Cardiac muscle cell (in vitro differentiated cells and primary cell): ENCODE data around the gene HYDIN. TPM values are rescaled to one million over a fixed set of nuclear protein-coding genes. Genes with fewer than 3 reads are reported as not detected.

ENCODE experiments used
- DNase-seq, 2 donors: peaks; one replicate each; pipeline versions ENCODE4 v3.0.0 to v3.0.0-alpha.2; 2010 to 2017; ENCODE audit warnings: low read depth in 1 of 2, low spot score in 1 of 2
- H3K27ac ChIP-seq: fragments of 200-600 bp; sonication (generic); 2 replicates; pipeline ENCODE4 v1.5.1; 2016
- H3K27me3 ChIP-seq: fragments of 200-600 bp; sonication (generic); 2 replicates; pipeline ENCODE4 v1.6.0; 2016; ENCODE audit warnings: control low read depth
- H3K36me3 ChIP-seq: fragments of 200-600 bp; sonication (generic); 2 replicates; pipeline ENCODE4 v1.5.1; 2016; ENCODE audit warnings: control low read depth
- H3K4me1 ChIP-seq: fragments of 200-600 bp; sonication (generic); 2 replicates; pipeline ENCODE4 v1.8.1; 2017; ENCODE audit warnings: low read depth, mild to moderate bottlenecking, mixed run types
- H3K4me3 ChIP-seq: fragments of 200-600 bp; sonication (generic); 2 replicates; pipeline ENCODE4 v1.5.1; 2016; ENCODE audit warnings: mild to moderate bottlenecking
- H3K9me3 ChIP-seq: fragments of 200-600 bp; sonication (generic); 2 replicates; pipeline ENCODE4 v1.5.1; 2017; ENCODE audit warnings: low read depth, mild to moderate bottlenecking, control low read depth
- polyA plus RNA-seq: library from polyadenylated mRNA; unstranded; fragments of >200 nt; fragmentation: Nextera tagmentation; extraction: Ambion mirVana; gene quantifications from 2 replicates; pipeline ENCODE4 v1.2.1, GENCODE V29; 2016
- total RNA-seq: library from RNA; depleted of rRNA; stranded (reverse); fragments of >200 nt; gene quantifications from 2 replicates; pipeline ENCODE4 v1.2.3, GENCODE V29; 2016
- TF ChIP-seq, protein P1 (sequence below): IDR thresholded peaks from 2 replicates; pipeline ENCODE4 v1.5.1; 2012; ENCODE audit warnings: low read depth, mild to moderate bottlenecking, low read length

The HYDIN gene
- total and polyA plus RNA-seq, 2 experiments from 2014 or later = 1.8 to 2.0 TPM

DNA sequence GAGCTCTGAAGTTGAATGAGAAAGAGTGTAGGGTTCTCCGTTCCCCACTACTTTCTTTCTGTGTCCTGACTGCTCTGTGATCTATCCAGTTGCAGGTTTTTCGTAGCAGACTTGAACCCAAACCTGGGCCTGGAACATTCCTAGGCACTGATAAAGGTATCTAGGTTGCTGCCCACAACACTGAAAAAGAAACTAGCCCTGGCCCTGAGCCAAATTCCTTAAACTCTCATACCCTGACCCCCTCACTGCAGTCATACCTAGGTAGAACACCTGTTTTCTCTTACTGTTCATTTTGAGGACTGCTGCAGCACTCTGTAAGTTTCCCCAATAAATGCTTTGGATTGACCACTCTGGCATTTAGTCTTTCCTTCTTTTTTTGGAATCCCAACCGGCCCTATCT lies 5.4 kb downstream of the HYDIN start:
- H3K4me3 ChIP-seq = no peak overlapping the region
- no peaks in the 10 kb centered on the region for H3K27me3 ChIP-seq
- no peak for DNase-seq
- TF ChIP-seq, protein P1, sequence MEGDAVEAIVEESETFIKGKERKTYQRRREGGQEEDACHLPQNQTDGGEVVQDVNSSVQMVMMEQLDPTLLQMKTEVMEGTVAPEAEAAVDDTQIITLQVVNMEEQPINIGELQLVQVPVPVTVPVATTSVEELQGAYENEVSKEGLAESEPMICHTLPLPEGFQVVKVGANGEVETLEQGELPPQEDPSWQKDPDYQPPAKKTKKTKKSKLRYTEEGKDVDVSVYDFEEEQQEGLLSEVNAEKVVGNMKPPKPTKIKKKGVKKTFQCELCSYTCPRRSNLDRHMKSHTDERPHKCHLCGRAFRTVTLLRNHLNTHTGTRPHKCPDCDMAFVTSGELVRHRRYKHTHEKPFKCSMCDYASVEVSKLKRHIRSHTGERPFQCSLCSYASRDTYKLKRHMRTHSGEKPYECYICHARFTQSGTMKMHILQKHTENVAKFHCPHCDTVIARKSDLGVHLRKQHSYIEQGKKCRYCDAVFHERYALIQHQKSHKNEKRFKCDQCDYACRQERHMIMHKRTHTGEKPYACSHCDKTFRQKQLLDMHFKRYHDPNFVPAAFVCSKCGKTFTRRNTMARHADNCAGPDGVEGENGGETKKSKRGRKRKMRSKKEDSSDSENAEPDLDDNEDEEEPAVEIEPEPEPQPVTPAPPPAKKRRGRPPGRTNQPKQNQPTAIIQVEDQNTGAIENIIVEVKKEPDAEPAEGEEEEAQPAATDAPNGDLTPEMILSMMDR = no peak
- no peaks in the 10 kb centered on the region for H3K4me1 ChIP-seq
- H3K36me3 ChIP-seq = no peaks in the 10 kb centered on the region
- no peak overlapping the region for H3K27ac ChIP-seq
- H3K9me3 ChIP-seq = peaks cover 4% of the 10 kb centered on the region

DNA sequence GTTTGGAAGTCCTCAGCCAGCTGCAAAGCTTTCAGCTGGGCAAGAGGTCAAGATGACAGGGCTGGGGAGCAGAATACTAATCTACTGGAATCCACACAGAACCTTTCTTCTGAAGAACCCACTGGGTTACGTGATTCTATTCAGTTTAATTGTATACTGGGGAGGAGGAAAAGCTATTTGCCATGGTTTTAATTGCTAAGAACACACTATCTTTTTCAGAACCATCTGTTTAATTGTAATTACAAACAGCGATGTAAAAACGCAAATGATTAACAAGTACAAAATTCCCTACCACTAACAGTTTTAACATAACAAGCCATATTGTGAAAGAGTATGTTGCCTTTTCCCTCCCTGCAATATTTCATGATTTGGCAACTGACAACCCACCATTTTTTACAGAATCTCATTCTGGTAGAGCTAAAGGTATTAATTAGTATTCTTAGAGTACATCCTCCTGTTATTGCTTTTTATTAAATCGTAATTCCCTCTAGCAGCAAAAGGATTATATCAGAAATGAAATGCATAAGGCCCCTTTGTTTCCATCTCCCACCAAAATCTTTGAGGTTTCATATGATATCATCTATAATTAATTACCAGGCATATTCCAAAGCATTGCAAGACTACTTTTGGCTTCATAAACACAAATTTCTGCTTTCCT lies 12.1 kb downstream of the HYDIN start:
- DNase-seq = no peak
- H3K4me3 ChIP-seq = no peak overlapping the region
- H3K36me3 ChIP-seq = no peaks in the 10 kb centered on the region
- peaks cover 15% of the 10 kb centered on the region for H3K4me1 ChIP-seq
- TF ChIP-seq, protein P1 = no peak
- H3K27me3 ChIP-seq = no peaks in the 10 kb centered on the region
- no peaks in the 10 kb centered on the region for H3K9me3 ChIP-seq
- no peak overlapping the region for H3K27ac ChIP-seq

DNA sequence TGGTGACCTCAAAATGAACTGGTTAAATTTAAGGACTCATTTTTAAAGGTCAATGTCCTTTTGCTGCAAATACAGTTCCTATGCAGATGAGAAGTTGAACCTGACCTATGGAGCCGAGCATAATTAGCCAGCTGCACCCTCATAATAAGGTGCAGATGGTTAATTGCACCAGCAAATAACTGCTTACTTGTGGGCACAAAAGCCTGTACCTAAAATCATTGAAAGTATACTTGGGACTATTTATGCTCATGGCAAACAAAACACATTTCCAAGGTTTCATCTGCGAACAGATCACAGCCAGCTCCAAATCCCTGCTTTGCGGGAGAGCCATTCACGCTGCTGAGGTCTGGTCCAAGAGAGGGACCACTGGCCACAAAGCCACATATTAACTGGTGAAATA lies 13.0 kb downstream of the HYDIN start:
- Histone ChIP-seq H3K27ac (no peak overlapping the region), H3K9me3 (no peaks in the 10 kb centered on the region), H3K36me3 (no peaks in the 10 kb centered on the region), H3K27me3 (no peaks in the 10 kb centered on the region), H3K4me3 (no peak overlapping the region), H3K4me1 (peaks cover 15% of the 10 kb centered on the region)
- TF ChIP-seq, protein P1 = no peak
- DNase-seq = no peak

DNA sequence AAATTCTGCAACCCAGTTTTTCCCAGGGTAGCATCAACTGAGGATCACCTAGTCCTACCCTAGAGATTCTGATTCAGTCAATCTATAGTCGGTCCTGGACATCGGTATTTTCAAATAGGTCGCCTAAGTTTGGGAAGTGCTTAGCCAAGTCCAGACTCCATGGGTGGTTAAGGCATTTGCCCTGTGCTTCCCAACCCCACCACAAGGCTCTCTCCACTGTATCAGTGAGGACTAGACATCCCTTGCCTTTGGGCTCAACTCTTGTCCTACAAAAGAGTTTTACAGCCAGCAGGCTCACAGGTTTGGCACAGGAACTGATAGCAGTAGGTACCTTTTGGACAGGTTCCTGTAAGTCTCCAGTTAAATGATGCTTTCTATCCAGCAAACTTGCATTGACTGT lies 13.8 kb downstream of the HYDIN start:
- Histone ChIP-seq H3K36me3 (no peaks in the 10 kb centered on the region), H3K4me3 (no peak overlapping the region), H3K27me3 (no peaks in the 10 kb centered on the region), H3K4me1 (peaks cover 15% of the 10 kb centered on the region), H3K9me3 (no peaks in the 10 kb centered on the region), H3K27ac (no peak overlapping the region)
- TF ChIP-seq, protein P1 = no peak
- DNase-seq = no peak

DNA sequence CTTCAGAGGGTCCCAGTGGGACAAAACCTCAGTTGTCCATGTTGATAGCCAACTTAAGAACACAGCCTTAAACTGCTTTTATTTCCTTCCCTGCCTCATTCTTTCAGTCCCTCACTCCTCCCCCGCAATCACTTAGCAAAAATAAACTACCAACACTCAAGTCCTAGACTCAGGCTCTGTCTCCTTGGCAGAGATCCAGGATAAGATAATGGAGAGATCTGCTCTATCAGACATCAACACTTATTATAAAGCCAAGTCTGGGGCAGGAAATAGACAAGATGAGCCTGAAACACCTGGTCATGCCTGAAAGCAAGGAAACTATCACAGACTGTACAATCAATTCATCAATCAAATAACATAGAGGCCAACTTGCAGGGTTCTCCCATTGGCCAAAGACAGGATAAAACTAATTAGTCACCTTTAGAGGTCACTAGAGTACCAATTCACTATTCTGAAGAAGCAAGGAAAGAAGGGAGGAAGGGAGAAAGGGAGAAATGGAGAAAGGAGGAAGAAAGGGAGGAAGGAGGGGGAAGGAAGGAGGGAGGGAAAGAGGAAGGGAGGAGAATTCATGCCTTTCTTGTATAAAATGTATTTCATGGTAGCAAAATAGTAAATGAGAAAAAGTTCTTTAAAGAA lies 15.7 kb downstream of the HYDIN start:
- Histone ChIP-seq H3K36me3 (no peaks in the 10 kb centered on the region), H3K9me3 (no peaks in the 10 kb centered on the region), H3K27ac (peak overlapping the region; percentile 16), H3K4me3 (no peak overlapping the region), H3K4me1 (peaks cover 15% of the 10 kb centered on the region), H3K27me3 (no peaks in the 10 kb centered on the region)
- TF ChIP-seq, protein P1 = peak; percentile 9
- DNase-seq = peak; percentile 6 to 22
